Neural crest cell (in vitro differentiated cells): ENCODE results near the gene SNED1. TPM values are rescaled to one million over a fixed set of nuclear protein-coding genes. Genes with fewer than 3 reads are reported as not detected.

Experiments
- DNase-seq: peaks from one replicate; pipeline ENCODE4 v3.0.0; 2021; ENCODE audit warnings: low read depth, mixed read lengths, low spot score
- H3K27ac Mint-ChIP-seq: one replicate; pipeline ENCODE4 v1.8.0; 2021; ENCODE audit warnings: mild to moderate bottlenecking, mixed read lengths; ENCODE audit not compliant: unreplicated experiment
- H3K27me3 Mint-ChIP-seq: 2 replicates; pipeline ENCODE4 v1.8.0; 2021; ENCODE audit warnings: low read depth, mild to moderate bottlenecking, mixed read lengths
- H3K36me3 Mint-ChIP-seq: 2 replicates; pipeline ENCODE4 v1.8.0; 2021; ENCODE audit warnings: low read depth, mild to moderate bottlenecking, mixed read lengths
- H3K4me1 Mint-ChIP-seq: 2 replicates; pipeline ENCODE4 v1.8.0; 2021; ENCODE audit warnings: mixed read lengths
- H3K4me3 Mint-ChIP-seq: one replicate; pipeline ENCODE4 v1.8.0; 2021; ENCODE audit warnings: mild to moderate bottlenecking, mixed read lengths
- H3K9me3 Mint-ChIP-seq: 2 replicates; pipeline ENCODE4 v1.8.0; 2021; ENCODE audit warnings: mixed read lengths
- total RNA-seq: library from RNA; stranded (reverse); gene quantifications from 2 replicates; pipeline ENCODE4 v1.2.1, GENCODE V29; 2021
- TF ChIP-seq, protein P1 (sequence below): fragments of 200-600 bp; sonication (generic); conservative IDR thresholded peaks from 2 replicates; pipeline ENCODE4 v1.5.0; 2021; ENCODE audit warnings: antibody characterized with exemption, mild to moderate bottlenecking

SNED1 gene
- total RNA-seq, 1 donor from 2014 or later: 0.30 TPM

DNA sequence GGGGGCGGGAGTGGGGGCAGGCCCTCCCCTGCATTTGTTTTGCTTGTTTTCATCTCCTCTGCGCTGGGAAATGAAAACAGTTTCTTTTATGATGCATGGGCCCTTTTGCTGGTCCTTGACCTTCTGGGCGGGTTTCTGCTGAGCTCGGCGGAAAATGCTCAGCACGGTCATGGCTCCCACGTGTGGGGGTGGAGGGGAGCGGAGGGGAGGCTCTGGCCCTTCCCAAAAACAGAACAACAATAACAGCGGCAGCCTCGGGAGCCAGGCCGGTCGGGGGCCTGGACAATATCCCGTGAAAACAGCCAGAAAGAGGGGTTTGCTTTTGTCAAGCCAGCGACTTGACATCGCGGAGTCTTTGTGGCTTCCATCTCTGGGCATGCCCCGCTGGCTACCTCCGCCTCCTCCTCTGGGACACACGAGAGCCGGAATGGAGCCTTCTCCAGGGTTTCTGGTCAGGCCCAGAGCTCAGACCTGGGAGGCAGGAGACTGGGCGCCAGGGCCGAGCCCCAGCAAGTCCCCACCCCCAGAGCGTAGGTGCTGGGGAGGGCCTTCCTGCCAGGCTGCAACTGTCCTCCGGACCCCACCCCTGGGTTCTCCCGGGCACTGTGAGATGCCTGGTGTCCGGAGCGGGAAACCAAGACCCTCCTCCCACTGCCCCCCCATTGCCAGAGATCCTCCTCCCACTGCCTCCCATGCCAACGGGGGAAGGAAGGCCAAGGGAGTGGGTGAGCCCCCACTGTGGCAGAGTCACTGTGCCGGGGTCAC lies 35.9 kb upstream of the SNED1 start:
- Mint-ChIP-seq H3K9me3 (no peaks in the 10 kb centered on the region), H3K27ac (peak overlapping the region; percentile 76), H3K27me3 (no peaks in the 10 kb centered on the region), H3K36me3 (no peaks in the 10 kb centered on the region), H3K4me3 (no peak overlapping the region), H3K4me1 (peaks cover 4% of the 10 kb centered on the region)
- TF ChIP-seq, protein P1, sequence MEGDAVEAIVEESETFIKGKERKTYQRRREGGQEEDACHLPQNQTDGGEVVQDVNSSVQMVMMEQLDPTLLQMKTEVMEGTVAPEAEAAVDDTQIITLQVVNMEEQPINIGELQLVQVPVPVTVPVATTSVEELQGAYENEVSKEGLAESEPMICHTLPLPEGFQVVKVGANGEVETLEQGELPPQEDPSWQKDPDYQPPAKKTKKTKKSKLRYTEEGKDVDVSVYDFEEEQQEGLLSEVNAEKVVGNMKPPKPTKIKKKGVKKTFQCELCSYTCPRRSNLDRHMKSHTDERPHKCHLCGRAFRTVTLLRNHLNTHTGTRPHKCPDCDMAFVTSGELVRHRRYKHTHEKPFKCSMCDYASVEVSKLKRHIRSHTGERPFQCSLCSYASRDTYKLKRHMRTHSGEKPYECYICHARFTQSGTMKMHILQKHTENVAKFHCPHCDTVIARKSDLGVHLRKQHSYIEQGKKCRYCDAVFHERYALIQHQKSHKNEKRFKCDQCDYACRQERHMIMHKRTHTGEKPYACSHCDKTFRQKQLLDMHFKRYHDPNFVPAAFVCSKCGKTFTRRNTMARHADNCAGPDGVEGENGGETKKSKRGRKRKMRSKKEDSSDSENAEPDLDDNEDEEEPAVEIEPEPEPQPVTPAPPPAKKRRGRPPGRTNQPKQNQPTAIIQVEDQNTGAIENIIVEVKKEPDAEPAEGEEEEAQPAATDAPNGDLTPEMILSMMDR: no peak
- no peak for DNase-seq

DNA sequence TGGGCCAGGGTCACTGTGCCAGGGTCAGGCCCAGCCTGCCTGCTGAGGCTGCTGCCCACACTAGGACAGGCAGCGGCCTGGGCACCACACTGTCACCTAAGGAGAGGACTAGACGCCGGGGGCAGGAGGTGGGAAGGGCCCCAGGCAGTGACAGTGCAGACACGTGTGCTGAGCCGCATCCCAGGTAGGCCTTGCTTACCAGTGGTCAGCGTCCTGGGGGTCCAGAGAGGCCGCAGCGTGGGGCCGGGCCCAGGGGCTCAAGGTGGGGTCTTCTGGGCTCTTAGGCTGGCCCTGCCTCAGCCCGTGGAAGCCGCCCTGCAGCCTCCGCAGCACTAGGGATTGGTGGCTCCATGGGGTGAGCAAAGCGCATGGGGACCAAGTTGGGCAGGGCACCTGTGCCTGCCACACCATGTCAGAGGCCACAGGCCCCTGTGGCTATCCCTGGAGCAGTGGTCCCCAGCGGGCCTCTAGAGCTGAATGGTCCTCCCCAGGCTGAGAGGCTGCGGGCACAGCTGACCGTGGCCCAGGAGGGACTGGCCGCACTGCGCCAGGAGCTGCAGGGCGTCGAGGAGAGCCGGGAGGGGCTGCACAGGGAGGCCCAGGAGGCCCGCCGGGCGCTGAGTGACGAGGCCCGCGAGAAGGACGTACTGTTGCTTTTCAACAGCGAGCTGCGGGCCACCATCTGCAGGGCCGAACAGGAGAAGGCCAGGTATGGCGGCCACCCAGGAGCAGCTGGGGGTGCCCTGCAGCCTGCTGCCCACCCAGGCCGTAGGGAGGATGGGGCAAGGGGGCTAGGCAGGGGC lies 35.2 kb upstream of the SNED1 start:
- TF ChIP-seq, protein P1: no peak
- Mint-ChIP-seq H3K9me3 (no peaks in the 10 kb centered on the region), H3K27ac (no peak overlapping the region), H3K36me3 (no peaks in the 10 kb centered on the region), H3K4me1 (peaks cover 4% of the 10 kb centered on the region), H3K4me3 (no peak overlapping the region), H3K27me3 (no peaks in the 10 kb centered on the region)
- no peak for DNase-seq

GRCh38 chr2:240963868-240964703 lies 34.3 kb upstream of the SNED1 start:
- Mint-ChIP-seq H3K4me1 (peaks cover 4% of the 10 kb centered on the region), H3K27me3 (no peaks in the 10 kb centered on the region), H3K4me3 (no peak overlapping the region), H3K27ac (peak overlapping the region; percentile 78), H3K36me3 (no peaks in the 10 kb centered on the region), H3K9me3 (no peaks in the 10 kb centered on the region)
- TF ChIP-seq, protein P1: no peak
- no peak for DNase-seq

DNA sequence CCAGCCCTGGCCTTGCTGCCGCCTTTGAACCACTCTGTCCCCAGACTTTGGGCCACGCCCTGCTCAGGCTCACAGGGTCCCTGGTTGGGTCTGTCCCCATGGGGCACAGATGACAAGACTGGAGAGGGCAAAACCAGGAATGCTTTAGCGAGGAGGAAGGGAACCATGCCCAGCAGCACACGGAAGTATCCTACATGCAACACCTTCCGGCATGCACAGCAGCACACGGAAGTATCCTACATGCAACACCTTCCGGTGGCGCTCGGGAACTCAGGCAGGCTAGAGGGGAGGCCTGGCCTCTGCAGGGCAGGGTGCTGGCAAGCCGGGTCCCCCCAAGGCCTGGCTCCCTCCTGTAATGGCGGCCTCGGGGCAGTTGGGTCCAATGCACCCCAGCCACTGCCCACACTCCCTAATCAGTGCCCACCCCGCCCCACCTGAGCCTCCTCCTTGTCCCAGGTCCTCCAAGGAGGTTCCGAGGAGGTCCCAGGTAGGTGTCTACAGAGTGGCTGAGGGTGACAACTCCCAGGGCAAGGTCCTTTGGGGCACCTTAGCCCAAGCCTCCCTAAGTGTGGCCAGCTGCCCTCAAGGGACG lies 33.6 kb upstream of the SNED1 start:
- no peaks in the 10 kb centered on the region for H3K27me3 Mint-ChIP-seq
- H3K9me3 Mint-ChIP-seq: no peaks in the 10 kb centered on the region
- DNase-seq: no peak
- H3K27ac Mint-ChIP-seq: no peak overlapping the region
- H3K36me3 Mint-ChIP-seq: no peaks in the 10 kb centered on the region
- peaks cover 4% of the 10 kb centered on the region for H3K4me1 Mint-ChIP-seq
- TF ChIP-seq, protein P1: no peak
- H3K4me3 Mint-ChIP-seq: no peak overlapping the region

- no peak overlapping the region for H3K4me3 Mint-ChIP-seq
- no peak overlapping the region for H3K27ac Mint-ChIP-seq
- H3K27me3 Mint-ChIP-seq: no peaks in the 10 kb centered on the region
- no peaks in the 10 kb centered on the region for H3K4me1 Mint-ChIP-seq
- TF ChIP-seq, protein P1: no peak
- H3K36me3 Mint-ChIP-seq: no peaks in the 10 kb centered on the region
- DNase-seq: no peak
- no peaks in the 10 kb centered on the region for H3K9me3 Mint-ChIP-seq
Measured at GRCh38 chr2:240965296-240965904, 33.0 kb upstream of the SNED1 start.
